ENCODE data around the gene NR6A1. TPM values are rescaled to one million over a fixed set of nuclear protein-coding genes. Genes with fewer than 3 reads are reported as not detected.

Gene NR6A1
- total RNA-seq, 1 donor from 2014 or later, result 4.0 TPM

DNA sequence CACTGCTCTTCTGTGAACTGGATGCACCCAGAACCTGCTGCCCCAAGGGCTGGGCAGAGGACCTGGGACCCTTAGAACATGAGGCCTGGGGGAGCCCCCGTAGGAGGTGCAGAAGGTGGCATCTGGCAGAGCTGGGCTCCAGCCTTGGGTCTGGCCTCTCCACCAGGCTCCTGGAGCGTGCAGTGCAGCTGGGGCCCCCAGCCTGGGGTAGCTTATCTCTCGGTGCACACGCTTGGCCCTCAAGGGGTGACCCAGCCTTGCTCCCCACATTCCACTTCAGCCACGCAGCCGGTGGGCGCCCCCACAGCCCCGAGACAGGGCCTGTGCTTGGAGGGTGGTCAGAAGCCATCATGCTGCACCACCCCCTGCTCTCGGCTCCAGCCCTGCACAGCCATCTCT lies 258.3 kb downstream of the NR6A1 start:
- DNase-seq, result no peak
- Histone ChIP-seq H3K4me1 (no peaks in the 10 kb centered on the region), H3K9me3 (no peaks in the 10 kb centered on the region), H3K4me3 (no peak overlapping the region), H3K36me3 (no peaks in the 10 kb centered on the region), H3K27ac (no peak overlapping the region), H3K27me3 (no peaks in the 10 kb centered on the region)
- ATAC-seq, result no peak
- TF ChIP-seq, protein P1, sequence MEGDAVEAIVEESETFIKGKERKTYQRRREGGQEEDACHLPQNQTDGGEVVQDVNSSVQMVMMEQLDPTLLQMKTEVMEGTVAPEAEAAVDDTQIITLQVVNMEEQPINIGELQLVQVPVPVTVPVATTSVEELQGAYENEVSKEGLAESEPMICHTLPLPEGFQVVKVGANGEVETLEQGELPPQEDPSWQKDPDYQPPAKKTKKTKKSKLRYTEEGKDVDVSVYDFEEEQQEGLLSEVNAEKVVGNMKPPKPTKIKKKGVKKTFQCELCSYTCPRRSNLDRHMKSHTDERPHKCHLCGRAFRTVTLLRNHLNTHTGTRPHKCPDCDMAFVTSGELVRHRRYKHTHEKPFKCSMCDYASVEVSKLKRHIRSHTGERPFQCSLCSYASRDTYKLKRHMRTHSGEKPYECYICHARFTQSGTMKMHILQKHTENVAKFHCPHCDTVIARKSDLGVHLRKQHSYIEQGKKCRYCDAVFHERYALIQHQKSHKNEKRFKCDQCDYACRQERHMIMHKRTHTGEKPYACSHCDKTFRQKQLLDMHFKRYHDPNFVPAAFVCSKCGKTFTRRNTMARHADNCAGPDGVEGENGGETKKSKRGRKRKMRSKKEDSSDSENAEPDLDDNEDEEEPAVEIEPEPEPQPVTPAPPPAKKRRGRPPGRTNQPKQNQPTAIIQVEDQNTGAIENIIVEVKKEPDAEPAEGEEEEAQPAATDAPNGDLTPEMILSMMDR (IDR thresholded peaks at IDR 0.05), result no peak
- intact Hi-C loops (cut with DNase I), result no loop called here

DNA sequence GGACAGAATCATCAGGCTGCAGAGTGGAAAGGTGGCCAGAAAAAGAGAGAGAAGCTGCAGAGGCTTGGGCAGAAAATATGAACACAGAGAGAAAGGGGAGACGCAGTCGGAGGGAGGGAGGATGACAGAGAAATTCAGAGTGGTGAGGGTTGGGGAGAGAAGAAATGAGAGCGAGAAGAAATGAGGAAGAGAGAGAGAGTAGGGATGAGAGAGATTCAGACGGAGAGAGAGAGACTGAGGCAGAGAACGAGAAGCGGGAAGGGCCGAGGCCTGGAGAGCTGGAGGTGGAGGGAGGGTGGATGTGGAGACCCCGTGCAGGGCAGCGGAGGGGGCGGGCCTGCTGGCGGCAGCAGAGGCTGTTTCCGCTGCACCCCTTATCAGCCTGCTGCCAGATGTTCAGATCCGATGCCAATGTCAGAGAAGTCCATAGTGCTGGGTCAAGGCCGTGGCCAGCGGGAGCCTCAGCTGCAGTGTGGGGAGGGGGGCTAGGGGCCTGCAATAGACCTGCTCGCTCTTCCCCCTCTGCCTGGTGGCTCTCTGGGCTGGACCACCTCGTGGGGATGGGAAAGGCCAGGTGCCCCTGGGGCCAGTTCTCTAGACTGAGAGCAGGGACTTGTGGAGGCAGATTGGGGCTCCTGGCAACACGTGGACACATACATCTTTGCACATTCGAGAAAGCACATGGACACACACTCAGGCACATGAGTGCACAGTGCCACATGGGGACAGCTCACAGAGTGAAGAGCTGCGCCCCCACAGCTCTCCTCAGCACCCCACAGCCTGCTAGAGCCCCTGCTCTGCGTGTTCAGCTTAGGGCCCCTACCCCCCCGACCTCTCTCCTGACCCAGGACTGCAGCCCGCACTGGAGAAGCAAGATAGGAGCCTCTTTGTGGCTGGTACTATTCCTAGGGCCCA lies 259.0 kb downstream of the NR6A1 start:
- H3K36me3 ChIP-seq, result no peaks in the 10 kb centered on the region

DNA sequence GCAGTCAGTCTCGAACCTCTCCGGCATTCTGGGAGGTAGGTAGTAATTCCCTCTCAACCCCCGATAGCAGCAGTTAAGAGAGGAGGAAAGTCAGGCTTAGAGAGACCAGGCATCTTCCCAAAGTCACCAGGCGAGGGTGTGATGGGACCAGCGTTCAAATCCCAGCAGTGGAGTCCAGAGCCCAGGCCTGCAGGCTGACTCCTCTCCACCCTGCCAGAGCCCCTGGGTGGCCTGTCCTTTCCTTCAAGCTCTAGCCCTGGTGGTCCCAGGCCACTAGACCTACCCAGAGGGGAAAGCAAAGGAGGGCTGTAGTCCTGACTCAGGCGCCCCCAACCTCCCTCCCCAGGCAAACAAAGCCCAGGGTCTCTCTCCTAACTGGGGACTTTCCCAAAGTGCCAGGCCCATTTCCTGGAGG lies 259.7 kb downstream of the NR6A1 start:
- TF ChIP-seq, protein P1 (IDR thresholded peaks at IDR 0.05), result no peak
- Histone ChIP-seq H3K27ac (no peak overlapping the region), H3K27me3 (no peaks in the 10 kb centered on the region), H3K9me3 (no peaks in the 10 kb centered on the region), H3K4me3 (no peak overlapping the region), H3K36me3 (no peaks in the 10 kb centered on the region), H3K4me1 (no peaks in the 10 kb centered on the region)
- ATAC-seq (no peak), DNase-seq (no peak)
- intact Hi-C loops (cut with DNase I), result no loop called here

More for the DNA sequence above, 259.0 kb downstream of the NR6A1 start:
- intact Hi-C loops (cut with DNase I), result no loop called here
- DNase-seq (no peak), ATAC-seq (peak; percentile 40)
- H3K4me1 ChIP-seq, result no peaks in the 10 kb centered on the region
- H3K27me3 ChIP-seq, result no peaks in the 10 kb centered on the region
- TF ChIP-seq, protein P1 (IDR thresholded peaks at IDR 0.05), result no peak
- H3K9me3 ChIP-seq, result no peaks in the 10 kb centered on the region
- no peak overlapping the region for H3K4me3 ChIP-seq
- no peak overlapping the region for H3K27ac ChIP-seq

DNA sequence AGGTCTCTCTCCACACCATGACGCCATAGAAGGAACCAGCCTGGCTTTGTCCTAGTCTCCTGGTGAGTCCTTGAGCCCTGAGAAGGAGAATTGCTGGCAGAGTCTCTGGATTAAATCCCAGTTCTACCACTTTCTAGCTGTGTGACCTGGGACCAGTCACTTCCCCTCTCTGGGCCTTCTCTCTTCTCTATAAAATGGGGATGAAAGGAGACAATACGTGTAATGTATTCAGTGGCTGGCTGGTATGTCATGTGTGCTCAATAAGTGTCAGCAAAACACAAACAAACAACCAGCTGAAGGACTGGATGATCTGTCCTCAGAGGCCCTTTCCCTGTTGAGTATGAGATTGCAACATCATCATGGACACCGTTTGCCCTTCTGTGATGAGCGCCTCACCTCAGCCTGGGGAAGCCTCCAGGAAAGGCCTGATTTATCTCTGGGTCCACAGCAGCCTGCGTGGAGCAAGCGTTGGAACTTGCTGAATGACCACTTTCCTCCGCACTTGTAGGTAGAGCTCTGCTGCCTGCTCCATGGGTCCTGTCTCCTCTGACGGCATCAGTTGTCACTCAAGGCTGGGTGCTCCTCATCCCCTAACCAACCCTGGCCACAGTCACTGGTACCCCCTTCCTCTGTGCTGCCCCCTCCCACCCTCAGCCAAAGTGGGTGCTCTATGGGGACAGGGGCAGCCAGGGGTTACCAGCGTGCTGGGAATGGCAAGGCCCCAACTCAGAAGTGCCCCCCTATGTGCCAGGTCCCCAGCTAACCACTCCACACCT lies 260.3 kb downstream of the NR6A1 start:
- no peak for ATAC-seq
- H3K27me3 ChIP-seq, result peaks cover 1% of the 10 kb centered on the region
- no peak overlapping the region for H3K4me3 ChIP-seq
- no peak overlapping the region for H3K27ac ChIP-seq
- H3K4me1 ChIP-seq, result no peaks in the 10 kb centered on the region
- H3K9me3 ChIP-seq, result no peaks in the 10 kb centered on the region
- H3K36me3 ChIP-seq, result no peaks in the 10 kb centered on the region
- TF ChIP-seq, protein P1 (IDR thresholded peaks at IDR 0.05), result no peak
- DNase-seq, result no peak
- intact Hi-C loops (cut with DNase I), result no loop called here

DNA sequence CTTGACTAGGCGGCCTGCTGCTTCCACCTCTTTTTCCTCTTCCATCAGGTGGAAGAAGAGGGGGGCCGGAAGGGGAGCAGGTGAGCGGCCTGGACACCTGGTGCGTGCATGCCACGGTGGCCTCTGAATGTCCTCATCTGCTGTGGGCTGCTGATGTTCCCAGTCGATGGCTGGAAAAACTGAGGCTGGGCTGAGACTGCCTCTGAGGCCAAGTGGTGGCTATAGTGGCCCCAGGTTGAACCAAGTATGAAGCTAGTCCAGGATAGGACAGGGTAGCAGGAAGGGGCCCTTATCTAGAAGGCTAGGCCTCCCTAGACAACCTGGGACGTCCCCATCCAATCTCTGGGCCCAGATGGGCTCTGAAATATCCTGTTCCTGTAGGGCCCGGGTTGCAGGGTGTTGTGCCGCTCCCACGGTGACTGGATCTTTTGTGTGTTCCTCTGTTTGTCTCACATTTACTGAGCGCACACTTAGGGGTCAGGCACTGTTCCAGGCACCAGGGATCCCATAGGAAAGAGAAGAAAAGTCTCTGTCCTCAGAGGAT lies 263.2 kb downstream of the NR6A1 start:
- no peaks in the 10 kb centered on the region for H3K36me3 ChIP-seq
- H3K27me3 ChIP-seq, result peaks cover 25% of the 10 kb centered on the region
- ATAC-seq (no peak), DNase-seq (no peak)
- TF ChIP-seq, protein P1 (IDR thresholded peaks at IDR 0.05), result no peak
- peaks cover 5% of the 10 kb centered on the region for H3K4me1 ChIP-seq
- intact Hi-C loops (cut with DNase I), result no loop called here
- H3K27ac ChIP-seq, result no peak overlapping the region
- H3K4me3 ChIP-seq, result no peak overlapping the region
- no peaks in the 10 kb centered on the region for H3K9me3 ChIP-seq

All from upper lobe of right lung (tissue), 1 donor.